CD4-positive, CD25-positive, alpha-beta regulatory T cell (primary cell): Measurements from ENCODE around the gene CDH23. TPM values are rescaled to one million over a fixed set of nuclear protein-coding genes. Genes with fewer than 3 reads are reported as not detected.

Source experiments
- ATAC-seq, 2 donors: fragments of 150-1000 bp; cut with Tn5 transposase; one replicate each; pipeline ENCODE4 v1.10.0; 2021; ENCODE audit warnings: low read depth in 2 of 2, moderate number of reproducible peaks in 2 of 2, moderate library complexity in 1 of 2
- DNase-seq, 3 donors: peaks; one replicate each; pipeline versions ENCODE4 v3.0.0 to v3.0.0-alpha.2; 2012 to 2022; ENCODE audit warnings: mixed read lengths in 1 of 3
- H3K27ac ChIP-seq: one replicate; pipeline ENCODE4 v1.7.0; 2013; ENCODE audit warnings: mild to moderate bottlenecking, low read length; ENCODE audit not compliant: insufficient read depth, poor library complexity, severe bottlenecking
- H3K27me3 ChIP-seq: one replicate; pipeline ENCODE4 v1.7.0; 2013; ENCODE audit warnings: low read length; ENCODE audit not compliant: control insufficient read depth, insufficient read depth
- H3K36me3 ChIP-seq: one replicate; pipeline ENCODE4 v1.7.0; 2013; ENCODE audit warnings: mild to moderate bottlenecking, low read length, moderate library complexity; ENCODE audit not compliant: control insufficient read depth, insufficient read depth
- H3K4me1 ChIP-seq: 2 replicates; pipeline ENCODE4 v1.7.0; 2013; ENCODE audit warnings: mild to moderate bottlenecking, low read length; ENCODE audit not compliant: insufficient read depth, control insufficient read depth, poor library complexity, severe bottlenecking
- H3K4me3 ChIP-seq: one replicate; pipeline ENCODE4 v1.7.0; 2013; ENCODE audit warnings: low read depth, mild to moderate bottlenecking, low read length, moderate library complexity
- H3K9me3 ChIP-seq, 2 experiments: 1 replicate in 1 of 2; 2 replicates in 1 of 2; pipeline ENCODE4 v1.7.0; 2013; ENCODE audit warnings: low read length in 2 of 2, mild to moderate bottlenecking in 1 of 2, moderate library complexity in 1 of 2; ENCODE audit not compliant: control insufficient read depth in 2 of 2
- H3K27ac Mint-ChIP-seq, 3 donors: one replicate each; pipeline ENCODE4 v1.8.0; 2020 to 2022; ENCODE audit warnings: mild to moderate bottlenecking in 3 of 3, mixed read lengths in 3 of 3, moderate library complexity in 2 of 3
- H3K27me3 Mint-ChIP-seq: one replicate; pipeline ENCODE4 v1.8.0; 2022; ENCODE audit warnings: mild to moderate bottlenecking, mixed read lengths
- H3K36me3 Mint-ChIP-seq: one replicate; pipeline ENCODE4 v1.8.0; 2020; ENCODE audit warnings: mixed read lengths
- H3K4me1 Mint-ChIP-seq, 4 donors: one replicate each; pipeline ENCODE4 v1.8.0; 2020 to 2022; ENCODE audit warnings: mixed read lengths in 4 of 4, mild to moderate bottlenecking in 1 of 4
- H3K4me3 Mint-ChIP-seq, 4 donors: one replicate each; pipeline ENCODE4 v1.8.0; 2020 to 2022; ENCODE audit warnings: mild to moderate bottlenecking in 4 of 4, mixed read lengths in 4 of 4, moderate library complexity in 3 of 4
- H3K9me3 Mint-ChIP-seq, 7 donors: one replicate each; pipeline ENCODE4 v1.8.0; 2020 to 2022; ENCODE audit warnings: mixed read lengths in 7 of 7, mild to moderate bottlenecking in 3 of 7, moderate library complexity in 2 of 7
- polyA plus RNA-seq, 4 donors: library from polyadenylated mRNA; unstranded; fragments of 300-500 nt; fragmentation: Illumina TruSeq; gene quantifications; one replicate each; pipeline ENCODE4 v1.2.3, GENCODE V29; 2021
- total RNA-seq: library from RNA; stranded (reverse); gene quantifications from one replicate; pipeline ENCODE4 v1.2.3, GENCODE V29; 2022

CDH23 gene
- total and polyA plus RNA-seq, 5 donors from 2014 or later: 0.17 to 5.6 (median 1.1) TPM

DNA sequence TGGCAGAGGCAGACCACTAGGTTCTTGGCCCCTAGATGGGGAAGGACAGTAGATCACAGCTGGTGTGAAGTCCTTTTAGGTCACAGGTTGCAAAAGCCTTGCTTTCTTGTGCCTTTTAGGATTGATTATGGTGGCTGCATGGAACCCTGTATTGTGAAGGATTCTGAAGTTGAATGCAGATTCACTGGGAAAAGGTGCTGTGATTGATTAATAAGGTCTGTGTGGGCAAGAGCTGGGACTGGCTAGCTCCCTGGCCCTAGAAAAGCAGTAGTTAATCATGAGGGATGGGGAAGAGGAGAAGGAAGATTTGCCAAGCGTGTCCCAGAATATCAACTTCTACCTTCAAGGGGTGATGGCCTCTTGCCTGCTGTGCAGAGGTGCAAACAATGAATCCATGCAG, 105.5 kb downstream of the CDH23 start:
- ATAC-seq (no peak), DNase-seq (no peak)
- no peaks in the 10 kb centered on the region for H3K4me1 ChIP-seq
- H3K9me3 ChIP-seq: no peaks in the 10 kb centered on the region
- peaks cover 0 to 2% (median 0%) of the 10 kb centered on the region in 7 donors for H3K9me3 Mint-ChIP-seq
- no peak overlapping the region for H3K4me3 Mint-ChIP-seq
- no peak overlapping the region for H3K4me3 ChIP-seq
- no peaks in the 10 kb centered on the region for H3K4me1 Mint-ChIP-seq
- H3K36me3 Mint-ChIP-seq: no peaks in the 10 kb centered on the region
- H3K27me3 ChIP-seq: peaks cover 2% of the 10 kb centered on the region
- H3K27ac Mint-ChIP-seq: no peak overlapping the region
- no peak overlapping the region for H3K27ac ChIP-seq
- no peaks in the 10 kb centered on the region for H3K36me3 ChIP-seq
- H3K27me3 Mint-ChIP-seq: no peaks in the 10 kb centered on the region

DNA sequence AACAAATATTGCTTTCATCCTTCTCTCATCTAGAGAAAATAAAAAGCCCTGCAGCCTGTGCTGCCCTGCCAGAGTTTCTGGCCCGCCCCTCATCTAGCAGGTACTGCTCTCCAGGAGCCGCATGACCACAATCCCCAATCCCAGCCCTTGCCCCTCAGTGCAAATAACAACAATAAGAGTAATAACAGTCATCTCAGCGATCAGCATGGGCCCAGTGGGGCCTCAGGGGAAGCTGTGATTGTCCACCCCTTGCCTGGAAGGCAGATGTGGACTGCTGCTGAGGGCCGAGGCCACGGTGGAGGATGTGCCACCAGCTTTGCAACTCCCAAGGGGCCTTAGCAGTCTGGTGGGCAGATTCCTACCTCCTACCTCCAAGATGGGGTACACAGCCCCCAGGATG, 106.1 kb downstream of the CDH23 start:
- Histone ChIP-seq H3K4me3 (no peak overlapping the region), H3K9me3 (no peaks in the 10 kb centered on the region), H3K27me3 (peaks cover 2% of the 10 kb centered on the region), H3K27ac (no peak overlapping the region), H3K36me3 (no peaks in the 10 kb centered on the region), H3K4me1 (no peaks in the 10 kb centered on the region)
- peaks cover 0 to 2% (median 0%) of the 10 kb centered on the region in 7 donors for H3K9me3 Mint-ChIP-seq
- no peaks in the 10 kb centered on the region for H3K4me1 Mint-ChIP-seq
- no peak overlapping the region for H3K27ac Mint-ChIP-seq
- no peak overlapping the region for H3K4me3 Mint-ChIP-seq
- DNase-seq (no peak), ATAC-seq (no peak)
- no peaks in the 10 kb centered on the region for H3K27me3 Mint-ChIP-seq
- no peaks in the 10 kb centered on the region for H3K36me3 Mint-ChIP-seq

DNA sequence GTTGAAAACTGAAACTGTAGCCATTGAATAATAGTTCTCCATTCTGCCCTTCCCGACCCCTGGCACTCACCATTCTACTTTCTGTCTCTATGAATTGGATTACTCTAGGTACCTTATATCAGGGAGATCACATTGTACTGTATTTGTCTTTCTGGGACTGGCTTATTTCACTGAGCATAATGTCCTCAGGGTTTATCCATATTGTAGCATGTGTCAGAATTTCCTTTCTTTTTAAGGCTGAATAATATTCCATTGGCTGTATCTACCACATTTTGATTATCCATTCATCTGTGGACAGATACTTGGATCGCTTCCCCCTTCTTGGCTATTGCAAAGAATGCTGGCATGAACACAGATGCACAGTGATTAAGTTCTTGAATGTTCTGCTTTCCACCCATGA, 107.4 kb downstream of the CDH23 start:
- Histone ChIP-seq H3K4me3 (no peak overlapping the region), H3K27ac (no peak overlapping the region), H3K4me1 (no peaks in the 10 kb centered on the region), H3K36me3 (no peaks in the 10 kb centered on the region), H3K27me3 (peaks cover 2% of the 10 kb centered on the region), H3K9me3 (no peaks in the 10 kb centered on the region)
- ATAC-seq (no peak), DNase-seq (no peak)
- H3K27me3 Mint-ChIP-seq: no peaks in the 10 kb centered on the region
- H3K36me3 Mint-ChIP-seq: no peaks in the 10 kb centered on the region
- no peak overlapping the region for H3K27ac Mint-ChIP-seq
- peaks cover 0 to 4% (median 0%) of the 10 kb centered on the region in 7 donors for H3K9me3 Mint-ChIP-seq
- H3K4me1 Mint-ChIP-seq: no peaks in the 10 kb centered on the region
- no peak overlapping the region for H3K4me3 Mint-ChIP-seq

DNA sequence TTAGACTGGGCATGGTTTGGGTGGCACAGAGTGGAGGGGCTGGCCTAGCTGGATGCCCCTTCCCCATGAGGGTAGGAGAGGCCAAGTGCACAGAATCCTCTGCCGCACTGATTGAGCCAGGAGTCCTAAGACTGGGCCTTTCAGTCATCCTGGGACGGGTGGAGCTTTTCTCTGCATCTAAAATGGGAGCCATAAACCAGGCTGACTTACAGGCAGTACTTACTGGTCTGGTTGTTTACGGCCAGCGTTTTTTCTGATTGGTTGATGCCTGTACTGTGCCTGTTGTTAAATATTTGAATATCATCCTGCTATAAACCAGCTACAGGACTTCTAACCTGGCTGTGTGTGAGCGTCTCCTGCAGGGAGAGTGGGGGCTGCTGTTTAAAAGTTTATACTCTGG, 107.8 kb downstream of the CDH23 start:
- Histone ChIP-seq H3K4me1 (no peaks in the 10 kb centered on the region), H3K27ac (no peak overlapping the region), H3K4me3 (no peak overlapping the region), H3K9me3 (no peaks in the 10 kb centered on the region), H3K36me3 (no peaks in the 10 kb centered on the region), H3K27me3 (peaks cover 2% of the 10 kb centered on the region)
- ATAC-seq (no peak), DNase-seq (no peak)
- H3K4me1 Mint-ChIP-seq: no peaks in the 10 kb centered on the region
- no peak overlapping the region for H3K4me3 Mint-ChIP-seq
- H3K27me3 Mint-ChIP-seq: no peaks in the 10 kb centered on the region
- H3K9me3 Mint-ChIP-seq: peaks cover 0 to 4% (median 0%) of the 10 kb centered on the region in 7 donors
- no peak overlapping the region for H3K27ac Mint-ChIP-seq
- no peaks in the 10 kb centered on the region for H3K36me3 Mint-ChIP-seq

DNA sequence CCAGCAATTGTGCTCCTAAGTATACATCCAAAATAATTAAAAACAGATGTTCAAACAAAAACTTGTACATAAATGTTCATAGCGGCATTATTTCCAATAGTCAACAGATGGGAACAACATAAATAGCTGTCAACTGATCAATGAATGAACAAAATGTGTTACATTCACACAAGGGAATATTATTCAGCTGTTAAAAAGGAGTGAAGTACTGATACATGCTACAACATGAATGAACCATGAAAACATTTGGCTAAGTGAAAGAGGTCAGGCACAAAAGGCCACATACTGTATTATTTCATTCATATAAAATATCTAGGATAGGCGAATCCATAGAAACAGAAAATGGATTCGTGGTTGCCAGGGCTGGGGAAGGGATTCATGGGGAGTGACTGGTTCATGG, 109.1 kb downstream of the CDH23 start:
- no peaks in the 10 kb centered on the region for H3K36me3 Mint-ChIP-seq
- H3K4me1 ChIP-seq: no peaks in the 10 kb centered on the region
- no peaks in the 10 kb centered on the region for H3K36me3 ChIP-seq
- H3K9me3 Mint-ChIP-seq: peaks cover 0 to 4% (median 0%) of the 10 kb centered on the region in 7 donors
- DNase-seq (no peak), ATAC-seq (no peak)
- H3K27me3 ChIP-seq: peaks cover 2% of the 10 kb centered on the region
- H3K9me3 ChIP-seq: no peaks in the 10 kb centered on the region
- H3K4me3 Mint-ChIP-seq: no peak overlapping the region
- H3K27ac ChIP-seq: no peak overlapping the region
- no peak overlapping the region for H3K4me3 ChIP-seq
- H3K27me3 Mint-ChIP-seq: peaks cover 5% of the 10 kb centered on the region
- H3K4me1 Mint-ChIP-seq: no peaks in the 10 kb centered on the region
- H3K27ac Mint-ChIP-seq: peak overlapping the region in 1 of 3 donors; percentile 32

DNA sequence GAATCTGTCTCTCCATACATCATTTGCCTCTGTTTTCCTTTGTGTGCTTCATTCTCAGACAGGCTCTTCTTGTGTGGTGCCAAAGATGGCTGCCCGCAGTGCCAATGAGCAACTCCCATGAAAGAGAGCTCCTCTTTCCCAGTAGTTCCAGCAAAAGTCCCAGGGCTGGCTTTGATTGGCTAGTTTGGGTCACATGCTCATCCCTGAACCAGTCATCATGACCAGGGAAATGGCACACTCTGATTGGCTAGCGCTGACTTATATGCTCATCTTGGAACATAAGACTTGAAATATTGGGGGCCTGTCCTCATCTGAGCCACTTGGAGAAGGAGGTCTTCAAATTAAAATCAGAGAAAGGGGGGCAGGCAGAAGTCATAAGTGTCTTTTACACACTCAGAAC, 112.7 kb downstream of the CDH23 start:
- no peak for DNase-seq
- no peaks in the 10 kb centered on the region for H3K4me1 Mint-ChIP-seq
- no peak for ATAC-seq
- H3K4me3 ChIP-seq: no peak overlapping the region
- no peaks in the 10 kb centered on the region for H3K36me3 ChIP-seq
- H3K36me3 Mint-ChIP-seq: no peaks in the 10 kb centered on the region
- no peak overlapping the region for H3K27ac Mint-ChIP-seq
- H3K4me1 ChIP-seq: no peaks in the 10 kb centered on the region
- H3K9me3 Mint-ChIP-seq: peaks cover 0 to 2% (median 0%) of the 10 kb centered on the region in 7 donors
- peaks cover 5% of the 10 kb centered on the region for H3K27me3 Mint-ChIP-seq
- H3K4me3 Mint-ChIP-seq: no peak overlapping the region
- peaks cover 2% of the 10 kb centered on the region for H3K27me3 ChIP-seq
- no peaks in the 10 kb centered on the region for H3K9me3 ChIP-seq
- H3K27ac ChIP-seq: no peak overlapping the region

DNA sequence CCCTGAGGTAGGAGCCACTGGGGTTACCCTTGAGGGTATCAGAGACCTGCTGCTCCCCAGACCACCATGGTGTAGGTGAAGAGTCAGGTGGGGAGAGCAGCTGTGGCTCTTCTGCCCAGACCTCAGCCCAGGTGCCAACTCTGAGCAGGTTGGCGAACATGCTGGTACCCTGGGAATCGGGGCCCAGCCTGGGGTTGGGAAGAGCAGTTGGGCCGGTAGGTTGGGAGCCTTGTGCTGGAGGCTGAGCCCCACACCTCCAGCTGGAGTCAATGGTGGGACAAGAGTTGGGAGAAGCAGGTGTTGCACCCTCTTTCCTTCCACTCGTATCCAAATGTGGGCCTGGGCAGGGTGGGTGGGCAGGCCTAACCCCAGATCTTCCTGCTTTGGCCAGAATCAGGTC, 114.5 kb downstream of the CDH23 start:
- no peaks in the 10 kb centered on the region for H3K27me3 ChIP-seq
- no peaks in the 10 kb centered on the region for H3K4me1 ChIP-seq
- Mint-ChIP-seq H3K36me3 (no peaks in the 10 kb centered on the region), H3K4me3 (no peak overlapping the region), H3K4me1 (no peaks in the 10 kb centered on the region), H3K27ac (no peak overlapping the region), H3K27me3 (peaks cover 5% of the 10 kb centered on the region), H3K9me3 (peaks cover 0 to 2% (median 0%) of the 10 kb centered on the region in 7 donors)
- ATAC-seq (no peak), DNase-seq (no peak)
- H3K4me3 ChIP-seq: no peak overlapping the region
- H3K27ac ChIP-seq: no peak overlapping the region
- H3K36me3 ChIP-seq: no peaks in the 10 kb centered on the region
- no peaks in the 10 kb centered on the region for H3K9me3 ChIP-seq

DNA sequence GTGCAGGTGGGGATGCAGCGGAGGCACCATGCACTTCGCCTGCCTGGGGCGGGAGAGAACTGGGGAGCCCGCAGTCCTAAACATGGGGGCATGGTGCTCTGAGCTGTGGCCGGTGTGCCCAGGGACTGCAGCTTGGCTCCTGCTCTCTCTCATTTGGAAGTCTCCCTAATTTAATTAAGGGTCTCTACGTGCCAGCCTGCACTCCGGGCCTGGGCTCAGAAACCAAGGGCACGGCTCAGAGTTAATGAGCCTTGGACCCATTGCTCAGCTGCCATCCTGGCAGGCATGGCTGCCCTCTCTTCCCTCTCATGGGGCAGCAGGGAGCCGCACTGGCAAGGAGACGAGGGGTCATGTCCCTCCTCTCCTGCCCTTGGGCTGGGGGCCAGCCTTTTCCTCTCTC, 115.6 kb downstream of the CDH23 start:
- H3K4me3 ChIP-seq: no peak overlapping the region
- no peaks in the 10 kb centered on the region for H3K36me3 Mint-ChIP-seq
- H3K9me3 ChIP-seq: no peaks in the 10 kb centered on the region
- no peaks in the 10 kb centered on the region for H3K4me1 Mint-ChIP-seq
- peaks cover 0 to 2% (median 0%) of the 10 kb centered on the region in 7 donors for H3K9me3 Mint-ChIP-seq
- no peak overlapping the region for H3K27ac Mint-ChIP-seq
- no peak overlapping the region for H3K4me3 Mint-ChIP-seq
- H3K27ac ChIP-seq: no peak overlapping the region
- H3K27me3 ChIP-seq: no peaks in the 10 kb centered on the region
- H3K4me1 ChIP-seq: no peaks in the 10 kb centered on the region
- ATAC-seq (no peak), DNase-seq (no peak)
- peaks cover 5% of the 10 kb centered on the region for H3K27me3 Mint-ChIP-seq
- no peaks in the 10 kb centered on the region for H3K36me3 ChIP-seq
